GM19099 (cell line): ENCODE results near the gene FASLG.

Experiments used
- POLR2A ChIP-seq: IDR thresholded peaks from 3 replicates; pipeline ENCODE4 v1.6.1; 2011; ENCODE audit warnings: low read depth; ENCODE audit not compliant: insufficient read length; ENCODE audit errors: extremely low read depth

FASLG gene

GRCh38 chr1:172704420-172705210 is 45.7 kb downstream of the FASLG start:
- TF ChIP-seq POLR2A, result no peak

- no peak for TF ChIP-seq POLR2A
Measured at GRCh38 chr1:172708452-172708851, 49.5 kb downstream of the FASLG start.

GRCh38 chr1:172711558-172711957 is 52.7 kb downstream of the FASLG start:
- TF ChIP-seq POLR2A, result no peak

- TF ChIP-seq POLR2A, result no peak
Measured at GRCh38 chr1:172713466-172713865, 54.6 kb downstream of the FASLG start.
